NCI-H1694 treated with DMSO at 0.1 percent for 48 hours (cell line): ENCODE measurements around the gene RPN2.
A peak's percentile ranks its signal among the peaks of the same experiment; 100 is the strongest.

Experiments
- DNase-seq: peaks from one replicate; lab custom pipeline; 2025; lab: John Stamatoyannopoulos, UW

The RPN2 gene

DNA sequence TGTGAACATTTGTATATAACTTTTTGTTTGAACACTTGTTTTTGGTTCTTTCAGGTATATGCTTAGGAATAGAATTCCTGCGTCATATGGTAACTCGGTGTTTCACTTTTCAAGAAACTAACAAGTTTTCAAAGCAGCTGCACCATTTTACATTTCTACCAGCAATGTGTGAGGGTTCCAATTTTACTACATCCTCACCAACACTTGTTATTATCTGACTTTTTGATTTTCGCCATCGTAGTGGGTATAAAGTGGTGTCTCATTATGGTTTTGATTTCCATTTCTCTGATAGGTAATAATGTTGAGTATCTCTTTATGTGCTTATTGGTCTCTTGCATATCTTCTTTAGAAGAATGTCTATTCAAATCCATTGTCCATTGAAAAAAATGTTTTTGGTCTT lies 39.8 kb downstream of the RPN2 start:
- no peak for DNase-seq

DNA sequence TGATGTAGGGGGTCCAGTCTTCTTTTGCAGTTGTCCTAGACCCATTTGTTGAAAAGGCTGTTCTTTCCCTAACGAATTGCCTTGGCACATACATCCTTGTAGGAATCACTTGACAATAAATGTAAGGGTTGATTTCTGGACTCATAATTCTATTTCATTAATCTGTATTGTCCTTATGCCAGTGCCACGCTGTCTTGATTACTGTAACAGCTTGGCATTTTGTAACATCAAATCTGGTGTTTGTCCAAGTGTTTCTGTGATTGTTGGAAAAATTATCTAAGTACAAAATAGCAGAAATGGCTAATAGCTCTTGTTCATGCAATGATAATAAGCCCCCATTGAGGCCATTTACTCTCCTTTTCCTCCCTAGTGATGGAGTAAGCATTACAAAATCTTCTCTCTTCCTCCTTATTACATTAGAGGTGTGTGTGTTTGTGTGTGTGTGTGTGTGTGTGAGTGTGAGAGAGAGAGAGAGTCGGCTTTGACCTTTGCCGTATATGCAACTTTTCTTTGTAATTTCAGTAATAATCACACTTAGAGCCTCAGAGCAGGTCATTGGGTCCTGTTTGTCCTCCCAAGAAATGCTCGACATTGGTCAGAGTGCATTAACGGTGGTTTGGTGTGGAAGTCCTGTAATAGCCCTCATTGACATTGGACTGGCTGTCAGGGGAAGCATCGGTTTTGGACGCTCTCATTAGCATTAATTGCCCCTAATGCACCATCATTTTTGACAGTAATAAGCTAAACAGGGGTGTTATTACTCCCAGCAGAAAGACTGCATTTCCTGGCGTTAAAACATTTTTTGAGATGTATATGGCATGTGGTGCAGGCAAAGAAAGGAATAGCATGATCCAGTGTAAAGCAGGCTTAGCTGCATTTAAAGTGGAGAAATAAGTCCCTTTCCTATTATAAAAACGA lies 40.9 kb downstream of the RPN2 start:
- DNase-seq: no peak

DNA sequence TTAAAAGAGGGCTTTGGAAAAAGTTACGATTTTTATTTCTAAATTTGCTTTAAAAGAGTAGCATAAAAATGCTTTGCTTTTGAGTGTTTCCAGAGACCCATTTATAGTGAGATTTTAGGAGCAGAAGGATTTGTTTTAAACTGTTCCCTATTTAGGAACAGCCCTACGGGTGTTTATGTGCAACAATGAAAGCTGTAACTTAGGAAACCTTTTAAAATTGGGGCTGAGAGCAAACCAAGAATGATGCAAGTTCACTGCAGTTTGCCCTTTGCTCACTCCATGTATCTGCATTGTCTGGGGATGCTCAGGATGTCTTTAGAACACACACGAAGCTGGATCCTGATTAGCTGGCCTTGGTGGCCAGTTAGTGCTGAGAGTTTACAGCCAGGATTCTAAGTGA lies 41.6 kb downstream of the RPN2 start:
- DNase-seq: no peak

DNA sequence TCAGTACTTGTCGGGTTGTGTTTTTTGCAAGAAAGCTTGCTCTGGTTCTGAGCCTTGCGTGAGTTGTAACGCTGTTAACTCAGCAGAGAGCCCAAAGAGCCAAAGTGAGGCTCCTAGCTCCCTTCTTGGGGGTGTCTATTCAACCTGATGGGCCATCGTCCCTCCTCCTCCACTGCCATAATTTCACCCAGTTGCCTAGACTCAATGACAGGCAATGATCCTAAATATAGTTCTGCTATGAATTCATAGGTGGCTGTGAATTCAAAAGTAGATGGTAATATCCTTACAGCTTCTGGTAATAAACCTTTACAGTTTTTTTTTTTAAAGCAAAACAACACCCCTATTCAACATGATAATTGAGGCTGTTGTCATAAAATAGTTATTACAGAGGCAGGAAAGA lies 43.0 kb downstream of the RPN2 start:
- no peak for DNase-seq

DNA sequence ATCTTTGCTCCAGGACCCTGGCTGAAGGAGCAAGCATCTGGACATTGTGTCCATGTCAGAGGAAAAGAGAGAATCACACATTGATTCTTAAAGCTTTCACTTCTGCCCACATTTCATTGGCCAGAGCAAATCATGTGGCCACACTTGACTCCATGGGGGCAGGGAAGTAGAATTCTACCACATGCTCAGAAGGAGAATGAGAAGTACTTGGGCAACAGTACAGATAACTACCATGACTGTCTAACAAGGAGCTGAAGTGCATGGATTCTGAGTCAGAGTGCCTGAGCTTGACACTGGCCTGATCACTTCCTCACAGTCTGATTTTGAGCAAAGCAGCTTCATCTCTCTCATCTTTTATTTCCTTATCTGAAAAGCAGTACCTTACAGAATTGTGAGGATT lies 43.9 kb downstream of the RPN2 start:
- no peak for DNase-seq

DNA sequence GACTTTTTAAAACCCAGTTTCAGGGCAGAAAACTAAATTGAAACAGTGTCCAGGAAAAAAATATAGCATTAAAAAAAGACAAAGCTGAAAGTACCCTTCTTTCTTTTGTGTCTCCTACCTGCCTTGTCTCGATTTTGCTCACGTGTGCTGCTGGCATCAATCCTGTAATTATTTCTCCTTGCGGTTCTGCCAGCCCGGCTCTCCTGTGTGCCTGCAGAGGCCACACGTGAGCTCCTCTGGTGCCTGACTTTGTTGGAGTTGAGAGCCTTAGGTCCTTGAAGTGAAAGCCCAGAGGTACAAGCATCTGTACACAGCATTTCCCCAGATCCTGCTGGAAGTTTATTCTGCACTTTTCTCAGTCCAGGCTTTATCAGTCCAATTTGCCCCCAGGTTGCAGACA lies 46.0 kb downstream of the RPN2 start:
- no peak for DNase-seq

DNA sequence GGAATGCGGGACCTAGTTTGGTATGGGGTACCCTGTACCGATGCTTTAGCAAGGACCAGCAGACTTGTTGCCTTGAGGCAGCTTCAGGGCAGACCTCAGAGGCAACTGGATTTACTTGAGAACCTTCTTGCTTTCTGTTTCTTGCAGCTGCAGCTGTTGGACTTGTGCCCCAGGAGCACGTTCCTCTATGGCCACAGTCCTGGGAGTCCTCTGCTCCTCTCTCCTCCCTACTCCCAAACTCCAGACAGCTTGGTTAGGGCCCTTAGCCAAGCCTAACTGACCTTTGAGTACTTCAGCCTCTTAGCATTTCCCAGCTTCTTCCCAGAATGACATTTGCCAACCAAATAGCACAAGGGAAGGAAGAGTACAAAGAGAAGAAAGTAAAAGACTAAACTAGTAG lies 47.8 kb downstream of the RPN2 start:
- DNase-seq: no peak

DNA sequence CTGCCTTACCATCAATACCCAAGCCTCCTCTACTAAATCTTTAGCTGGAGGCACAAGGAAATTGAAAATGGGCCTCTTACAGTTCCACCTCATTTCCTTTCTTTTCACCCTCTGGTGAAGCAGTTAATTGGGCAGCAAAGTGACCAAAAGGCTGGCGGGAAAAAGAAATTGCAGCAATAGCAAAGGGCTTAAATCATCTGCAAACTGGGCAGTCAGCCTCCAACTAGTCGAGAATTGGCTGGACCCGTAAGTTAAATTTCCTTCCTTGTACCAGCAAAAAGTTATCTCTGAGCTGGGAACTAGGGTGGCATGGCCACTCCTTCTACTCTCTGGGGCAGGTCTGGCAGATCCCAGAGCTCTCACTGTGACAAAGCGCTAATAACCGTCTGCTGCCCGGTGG lies 49.0 kb downstream of the RPN2 start:
- DNase-seq: no peak

DNA sequence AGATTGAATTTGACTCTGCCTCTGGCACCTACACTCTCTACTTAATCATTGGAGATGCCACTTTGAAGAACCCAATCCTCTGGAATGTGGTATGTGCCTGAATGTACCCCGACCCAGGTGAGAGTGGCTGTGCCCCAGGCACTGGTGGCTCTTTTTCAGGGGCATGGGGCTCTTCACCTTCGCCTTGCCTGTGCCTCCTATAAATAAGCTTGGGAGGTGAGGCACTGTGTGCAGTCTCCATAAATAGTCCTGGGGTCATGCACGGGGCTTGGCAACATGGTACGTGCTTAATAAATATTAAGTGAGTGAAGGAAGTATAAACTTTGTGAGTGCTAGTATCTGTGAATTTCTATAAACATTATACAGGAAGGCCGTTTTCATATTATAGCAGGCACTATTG lies 49.5 kb downstream of the RPN2 start:
- DNase-seq: no peak

DNA sequence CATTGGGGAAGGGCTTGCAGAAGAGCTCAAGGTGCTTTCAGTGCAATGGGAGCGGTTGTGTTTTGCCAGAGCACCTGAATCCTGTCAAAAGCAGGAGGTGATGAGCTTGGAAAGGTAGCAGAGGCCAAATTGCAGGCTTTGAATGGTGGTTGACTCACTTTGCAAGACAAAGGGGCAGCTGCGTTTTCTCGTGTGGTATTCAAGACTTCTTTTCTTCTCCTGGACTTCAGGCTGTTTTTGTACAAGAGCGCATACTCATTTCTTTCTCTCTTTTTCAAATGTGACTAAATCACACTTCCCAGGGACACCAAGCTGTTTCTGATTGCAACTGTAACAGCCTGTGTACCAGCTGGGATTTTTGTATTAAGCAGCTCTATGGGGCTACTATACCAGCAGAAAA lies 50.2 kb downstream of the RPN2 start:
- no peak for DNase-seq

DNA sequence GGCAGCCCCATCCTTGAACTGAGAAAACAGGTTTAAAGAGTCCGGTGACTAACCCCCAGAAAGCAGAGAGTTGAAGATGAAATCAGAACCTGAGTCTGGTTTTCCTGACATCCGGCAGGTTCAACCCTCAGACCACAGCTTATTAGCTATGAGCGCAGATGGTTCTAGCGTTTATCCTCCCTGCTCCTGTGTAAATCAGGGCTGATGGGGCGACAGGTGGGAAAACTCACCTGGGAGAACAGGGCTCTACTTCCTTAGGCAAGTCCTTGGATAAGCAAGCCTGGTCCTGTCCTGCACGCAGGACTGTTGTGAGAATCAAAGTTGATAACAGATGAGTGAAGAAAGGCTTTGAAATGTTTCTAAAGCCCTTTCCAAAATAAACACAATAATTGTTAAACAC lies 51.1 kb downstream of the RPN2 start:
- DNase-seq: no peak

DNA sequence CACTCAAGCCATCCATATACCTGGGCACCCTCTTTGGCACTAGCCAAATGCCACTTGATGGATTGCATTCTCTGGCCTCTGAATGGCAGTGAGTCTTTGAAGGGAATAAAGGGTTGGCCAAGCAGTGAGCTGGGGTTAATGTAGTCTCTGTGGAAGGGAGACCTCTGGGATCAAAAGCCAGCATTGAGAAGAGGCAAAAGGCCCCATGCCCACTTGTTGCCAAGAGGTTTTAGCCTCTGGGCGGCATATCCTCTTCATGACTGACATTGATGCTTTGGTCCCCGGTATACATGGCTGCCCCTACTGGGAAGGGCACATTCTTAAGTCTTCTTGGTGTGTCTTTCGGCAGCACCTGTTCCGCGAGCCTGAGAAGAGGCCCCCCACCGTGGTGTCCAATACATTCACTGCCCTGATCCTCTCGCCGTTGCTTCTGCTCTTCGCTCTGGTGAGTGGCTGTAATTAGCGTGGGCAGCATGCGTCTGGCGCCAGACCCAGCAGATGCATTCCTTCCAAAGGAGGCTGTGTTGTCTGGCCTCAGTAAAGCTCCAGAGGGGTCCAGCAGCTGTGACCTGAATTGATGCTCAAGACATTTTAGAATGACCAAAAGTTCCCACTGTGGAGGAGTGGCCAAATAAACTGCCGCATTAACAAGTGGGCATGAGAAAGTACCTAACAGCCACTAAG lies 53.0 kb downstream of the RPN2 start:
- DNase-seq: no peak

DNA sequence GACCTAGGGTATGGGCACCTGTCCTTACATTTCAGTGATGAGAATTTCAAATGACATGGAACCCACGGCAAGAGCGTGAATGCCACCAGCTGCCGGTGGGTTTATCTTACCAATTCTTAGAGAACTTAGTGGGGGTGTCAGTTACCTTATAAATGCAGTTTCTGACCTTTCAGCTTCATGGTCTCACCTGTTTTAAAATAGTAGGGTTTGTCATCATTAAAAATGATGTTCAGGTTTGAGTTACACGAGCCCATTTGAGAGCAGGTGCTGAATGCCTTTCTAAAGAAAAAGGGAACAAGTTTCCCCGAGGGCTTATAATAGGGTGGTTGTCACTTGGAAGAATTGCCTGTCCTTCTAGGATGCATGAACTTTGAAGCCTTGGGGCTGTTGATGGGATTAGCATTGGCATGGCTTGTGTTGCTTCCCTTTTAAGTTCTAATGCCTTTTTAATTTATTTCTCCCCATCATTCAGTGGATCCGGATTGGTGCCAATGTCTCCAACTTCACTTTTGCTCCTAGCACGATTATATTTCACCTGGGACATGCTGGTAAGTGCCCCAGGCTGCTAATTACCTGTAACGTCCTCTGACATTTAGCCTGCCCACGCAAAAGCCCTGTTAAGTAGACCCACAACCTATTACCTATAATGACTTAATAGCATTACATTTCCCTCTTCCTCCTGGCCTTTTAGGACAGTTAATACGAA lies 54.6 kb downstream of the RPN2 start:
- no peak for DNase-seq

DNA sequence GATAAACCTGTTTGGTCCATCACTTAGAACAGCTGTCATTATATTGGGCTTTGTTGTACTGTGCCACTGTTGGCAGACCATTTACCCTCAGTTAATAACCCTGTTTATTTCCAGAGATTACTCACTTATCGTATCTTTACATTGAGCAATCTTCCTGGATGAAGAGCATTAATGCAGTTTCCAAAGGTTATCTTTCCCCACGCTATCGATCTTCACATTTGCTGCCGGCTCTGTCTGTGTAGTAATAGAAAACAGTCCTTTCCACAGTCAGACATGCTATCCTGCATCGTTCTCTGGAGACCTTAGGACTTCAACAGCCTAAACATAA lies 55.1 kb downstream of the RPN2 start:
- no peak for DNase-seq

DNA sequence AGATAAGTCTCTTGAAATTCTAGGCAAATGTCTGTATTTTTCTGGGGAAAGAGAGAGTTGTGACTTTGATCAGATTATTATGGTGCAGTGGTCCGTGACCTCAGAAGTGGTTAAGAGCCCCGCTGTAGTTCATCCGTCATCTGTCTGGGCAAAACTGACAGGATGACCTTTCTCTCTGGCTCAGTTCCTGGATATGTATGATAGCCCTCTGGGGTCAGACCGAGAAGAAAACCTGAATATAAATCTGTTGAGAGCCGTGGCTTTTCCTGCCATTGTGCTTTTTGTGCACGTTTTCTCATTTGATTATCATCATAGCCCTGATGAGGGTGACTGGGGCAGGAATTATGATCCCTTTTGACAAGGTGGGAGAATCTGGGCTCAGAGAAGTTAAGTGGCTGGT lies 55.9 kb downstream of the RPN2 start:
- no peak for DNase-seq

DNA sequence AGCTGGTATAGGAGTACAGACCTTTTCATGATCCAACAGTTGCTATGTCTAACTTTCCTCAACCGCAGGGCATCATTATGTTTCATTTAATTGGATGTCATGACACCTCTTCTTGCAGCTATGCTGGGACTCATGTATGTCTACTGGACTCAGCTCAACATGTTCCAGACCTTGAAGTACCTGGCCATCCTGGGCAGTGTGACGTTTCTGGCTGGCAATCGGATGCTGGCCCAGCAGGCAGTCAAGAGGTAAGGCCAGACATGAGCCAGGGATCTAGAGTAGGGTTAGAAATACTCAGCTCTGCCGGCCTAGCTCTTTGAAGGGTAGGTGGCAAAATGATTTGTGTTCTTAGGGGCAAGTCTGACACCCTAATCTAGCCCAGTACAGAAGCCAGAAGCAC lies 57.3 kb downstream of the RPN2 start:
- no peak for DNase-seq

DNA sequence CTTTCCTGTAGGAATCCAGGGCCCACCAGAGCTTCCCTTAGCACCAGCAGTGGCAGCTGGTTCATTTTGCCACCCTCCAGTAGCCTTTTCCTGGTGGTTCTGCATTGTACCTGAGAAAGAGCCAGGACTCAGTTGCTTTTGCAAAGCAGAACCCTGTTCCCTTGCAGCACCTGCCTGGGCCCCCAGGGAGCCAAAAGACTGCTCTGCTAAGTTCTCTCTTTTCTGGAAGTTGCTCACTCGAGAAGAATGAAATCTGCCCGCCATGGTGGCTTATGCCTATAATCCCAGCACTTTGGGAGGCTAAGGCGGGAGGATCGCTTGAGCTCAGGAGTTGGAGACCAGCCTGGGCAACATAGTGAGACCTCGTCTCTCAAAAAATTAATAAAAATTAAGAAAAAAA lies 58.5 kb downstream of the RPN2 start:
- no peak for DNase-seq

DNA sequence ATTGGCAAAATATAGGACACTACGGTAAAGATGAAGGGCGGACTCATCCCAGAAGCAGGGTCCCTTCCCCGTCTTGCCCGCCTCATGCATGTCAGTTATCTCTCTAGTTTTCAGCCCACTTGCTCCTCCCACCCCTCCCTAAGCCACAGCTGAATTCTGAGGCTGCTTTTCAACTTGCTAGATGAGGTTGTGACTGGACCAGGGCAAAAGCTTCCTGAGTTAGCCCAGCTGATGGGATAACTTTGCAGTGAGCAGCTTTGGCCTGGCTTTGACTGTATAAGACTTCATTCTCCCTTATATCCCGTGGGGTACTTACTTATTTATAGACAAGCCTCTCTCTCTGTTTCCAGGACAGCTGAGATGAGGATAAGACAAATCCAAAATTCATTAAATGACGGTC lies 59.3 kb downstream of the RPN2 start:
- no peak for DNase-seq

DNA sequence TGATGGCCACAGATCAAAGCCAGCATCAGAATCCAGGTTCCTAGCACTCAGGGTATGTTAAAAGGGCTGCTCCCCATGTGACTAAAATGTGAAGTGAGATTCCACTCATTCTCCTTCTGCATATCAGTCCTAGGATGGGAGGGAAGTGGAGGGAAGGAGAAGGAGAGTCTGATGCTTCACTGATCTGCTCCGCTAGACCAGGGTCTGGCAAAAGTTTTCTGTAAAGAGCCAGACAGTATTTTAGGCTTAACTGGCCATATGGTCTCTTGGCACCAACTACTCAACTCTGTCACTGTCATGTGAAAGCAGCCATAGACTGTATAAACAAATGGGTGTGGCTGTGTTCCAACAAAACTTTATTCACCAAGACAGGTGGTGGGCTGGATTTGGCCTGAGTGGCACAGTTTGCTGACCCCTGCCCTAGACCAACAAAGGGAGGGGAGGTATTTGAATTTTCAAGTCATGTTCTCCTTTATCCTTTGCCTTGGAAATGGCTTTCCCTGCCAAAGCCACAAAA lies 59.9 kb downstream of the RPN2 start:
- DNase-seq: peak; percentile 43

DNA sequence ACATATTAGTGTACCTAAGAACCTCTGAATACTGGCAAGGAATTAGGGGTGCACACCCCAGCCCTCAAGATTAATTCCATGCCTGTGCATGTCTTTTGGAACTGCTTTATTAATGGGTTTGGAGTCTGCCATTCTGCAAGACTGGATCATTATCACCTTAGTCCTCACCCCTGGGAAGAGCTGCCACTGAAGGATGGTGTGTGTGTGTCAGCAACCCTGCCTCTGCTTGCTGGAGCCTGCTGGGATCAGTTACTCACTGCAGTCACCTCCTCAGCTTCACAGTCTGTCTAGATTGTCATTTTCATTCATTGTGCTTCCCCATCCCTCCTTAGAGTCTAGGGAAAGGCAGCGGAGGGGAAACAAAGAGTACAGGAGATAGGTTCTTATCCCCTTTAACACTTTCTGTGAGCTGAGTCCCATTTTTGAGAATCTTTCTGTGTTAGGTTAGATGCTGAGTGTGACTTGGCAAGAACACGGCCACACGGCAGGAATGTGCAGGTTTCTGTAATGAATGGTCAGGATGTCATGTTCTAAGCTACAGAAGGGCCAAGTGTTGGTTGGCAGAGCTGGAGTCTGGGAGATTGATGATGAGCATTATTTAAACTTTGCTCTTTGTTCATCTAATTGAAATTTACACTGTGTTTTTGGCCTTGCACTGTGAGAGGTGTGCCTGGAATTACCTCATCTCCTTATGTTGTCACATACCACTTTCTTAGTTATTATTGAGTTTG lies 61.4 kb downstream of the RPN2 start:
- no peak for DNase-seq

DNA sequence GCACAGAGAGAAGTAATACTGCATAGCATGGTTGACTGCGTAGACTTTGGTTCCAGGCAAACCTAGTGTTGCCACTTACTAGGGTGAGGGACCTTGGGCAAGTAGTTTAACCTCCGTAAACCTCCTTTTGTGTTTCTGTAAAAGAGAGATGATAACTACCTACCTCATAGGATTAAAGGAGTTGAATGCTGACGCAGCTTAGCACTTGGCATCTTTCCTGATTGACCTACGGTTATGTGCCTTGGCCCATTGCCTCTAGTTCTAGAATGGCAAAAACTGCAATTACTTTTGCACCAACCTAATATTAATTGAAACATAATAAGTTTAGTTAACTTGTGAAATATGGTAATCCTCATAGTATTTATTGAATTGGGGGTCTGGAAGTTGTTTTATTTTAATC lies 63.4 kb downstream of the RPN2 start:
- no peak for DNase-seq
